NK-92 treated with Interleukin-12 subunit alpha and Interleukin-12 subunit beta, amount 100 ng/mL, for 24 hours (cell line): ENCODE measurements around the gene BORCS8.
"Not testable (repeated sequence)": the region's sequence is repeated elsewhere in the genome, so short reads cannot be mapped to it uniquely, and the experiment has no call there.

Experiments used
- DNase-seq: peaks from one replicate; lab custom pipeline; 2025; lab: John Stamatoyannopoulos, UW

The BORCS8 gene

DNA sequence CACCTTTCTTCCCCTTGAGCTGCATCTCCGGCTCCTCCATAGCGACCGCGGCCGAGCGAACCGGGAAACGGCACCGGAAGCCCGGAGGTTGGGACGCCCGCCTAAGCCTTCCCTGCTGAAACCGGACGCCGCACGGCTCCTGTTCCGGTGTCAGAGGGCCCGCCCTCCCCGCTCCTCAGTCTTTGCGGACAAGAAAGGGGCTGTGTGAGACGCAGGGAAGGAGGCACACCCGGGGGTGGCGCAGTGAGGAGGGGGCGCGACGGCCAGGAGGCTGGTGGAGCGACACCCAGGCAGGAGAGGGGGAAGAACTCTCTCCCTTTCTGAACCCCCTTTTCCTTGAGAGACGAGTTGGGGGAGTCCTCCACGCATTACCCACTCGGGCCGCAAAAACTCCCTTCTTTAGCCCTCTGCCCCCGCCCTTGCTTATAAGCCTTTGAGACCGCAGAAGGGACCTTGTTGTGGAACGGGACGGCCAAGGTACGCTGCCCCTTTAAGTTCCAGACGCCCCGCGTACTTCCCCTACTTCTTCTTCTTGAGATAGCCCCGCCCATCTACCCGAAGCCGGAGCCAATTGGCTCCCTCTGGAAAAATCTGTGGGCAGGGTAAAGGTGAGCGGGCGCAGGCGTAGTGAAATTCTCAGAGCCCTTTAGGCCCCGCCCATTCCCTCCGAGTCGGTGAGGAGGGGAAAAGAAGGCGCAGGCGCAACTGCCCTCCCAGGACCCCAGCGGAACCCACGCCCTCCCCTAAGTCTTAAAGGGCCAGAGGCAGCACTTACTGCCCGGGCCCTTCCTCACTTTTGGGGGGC, at the start of gene BORCS8, which contains the start of gene RFXANK:
Gene BORCS8, minus strand, starts transcription at position 75 of the 805 bp plus-strand sequence. Its CDS starts 35 bp downstream, at position 40.
Gene RFXANK, plus strand, starts transcription at position 181 of the 805 bp plus-strand sequence. CDS start 1,689 bp downstream, outside the sequence.
- DNase-seq = peak; percentile 99

DNA sequence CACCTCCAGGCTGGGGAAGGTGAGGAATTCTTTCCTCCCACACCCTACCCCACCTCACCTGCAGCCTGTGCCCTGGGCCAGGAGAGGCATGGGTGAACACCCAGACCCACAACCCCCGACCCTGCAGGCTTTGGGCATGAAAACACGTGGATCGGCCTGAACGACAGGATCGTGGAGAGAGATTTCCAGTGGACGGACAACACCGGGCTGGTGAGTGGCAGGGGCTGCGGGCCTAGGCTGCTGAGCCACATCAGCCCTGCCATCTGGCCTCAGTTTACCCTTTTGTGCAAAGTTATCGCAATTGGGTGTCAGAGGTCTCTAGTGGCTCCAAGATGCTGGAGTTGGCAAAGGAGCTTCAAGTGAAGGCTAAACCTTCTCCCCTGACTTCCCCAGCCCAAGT, 48.5 kb upstream of the BORCS8 start:
- no peak for DNase-seq

DNA sequence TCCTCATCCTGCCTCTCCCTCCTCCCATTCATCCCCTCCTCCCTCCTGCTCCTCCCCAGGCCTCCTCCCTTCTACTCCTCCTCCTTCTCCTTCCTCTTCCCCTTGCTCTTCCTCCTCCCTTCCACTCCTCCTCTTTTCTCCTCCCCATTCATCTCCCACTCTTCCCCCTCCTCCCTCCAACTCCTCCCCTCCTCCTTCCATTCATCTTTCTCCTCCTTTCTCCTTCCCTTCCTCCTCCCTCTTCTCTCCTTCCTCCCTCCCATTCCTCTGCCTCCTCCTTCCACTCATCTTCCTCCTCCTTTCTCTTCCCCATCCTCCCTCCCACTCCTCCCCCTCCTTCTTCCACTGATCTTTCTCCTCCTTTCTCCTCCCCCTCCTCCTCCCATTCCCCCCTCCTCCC, 47.7 kb upstream of the BORCS8 start:
- no peak for DNase-seq

DNA sequence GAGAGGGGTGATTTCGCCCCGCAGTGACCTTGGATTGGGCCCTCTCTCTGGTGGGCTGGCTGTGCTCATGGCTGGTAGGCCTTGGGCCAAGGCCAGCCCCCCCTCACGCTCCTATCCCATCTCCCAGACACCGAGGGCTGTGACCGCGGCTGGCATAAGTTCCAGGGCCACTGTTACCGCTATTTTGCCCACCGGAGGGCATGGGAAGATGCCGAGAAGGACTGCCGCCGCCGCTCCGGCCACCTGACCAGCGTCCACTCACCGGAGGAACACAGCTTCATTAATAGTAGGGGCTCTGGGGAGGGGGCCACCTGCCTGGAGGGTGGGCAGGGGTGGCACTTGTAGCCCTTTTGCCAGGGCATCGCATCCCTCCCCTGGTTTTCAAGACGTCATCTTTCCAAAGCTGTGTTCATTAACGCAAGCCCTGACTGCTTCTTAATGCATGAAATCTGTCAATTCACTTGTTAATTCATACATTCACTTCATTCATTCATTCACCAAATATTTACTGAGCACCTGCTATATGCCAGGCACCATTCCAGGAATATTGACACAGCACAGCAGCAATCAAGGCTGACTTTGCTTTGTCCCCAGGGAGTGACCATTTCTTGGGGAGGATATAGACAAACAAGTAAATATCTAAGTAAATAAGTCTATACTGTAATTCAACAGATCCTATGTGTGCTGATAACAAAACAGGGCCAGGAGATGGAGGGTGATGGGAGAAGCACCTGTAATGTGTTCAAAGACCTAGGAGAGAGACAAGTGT, 46.4 kb upstream of the BORCS8 start:
- no peak for DNase-seq

DNA sequence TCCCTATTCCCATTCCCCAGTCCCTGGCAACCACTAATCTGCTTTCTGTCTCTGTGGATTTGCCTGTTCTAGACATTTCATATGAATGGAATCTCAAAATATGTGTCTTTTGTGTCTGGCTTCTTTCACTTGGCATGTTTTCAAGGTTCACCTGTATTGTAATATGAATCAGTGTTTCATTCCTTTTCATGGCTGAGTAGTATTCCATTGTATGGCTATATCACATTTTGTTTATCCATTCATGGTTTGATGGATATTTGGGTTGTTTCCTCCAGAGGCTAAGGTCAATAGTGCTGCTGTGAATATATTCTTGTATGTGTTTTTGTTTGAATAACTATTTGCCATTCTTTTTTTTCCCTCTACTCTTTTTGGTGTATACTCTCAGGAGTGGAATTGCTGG, 44.2 kb upstream of the BORCS8 start:
- no peak for DNase-seq

DNA sequence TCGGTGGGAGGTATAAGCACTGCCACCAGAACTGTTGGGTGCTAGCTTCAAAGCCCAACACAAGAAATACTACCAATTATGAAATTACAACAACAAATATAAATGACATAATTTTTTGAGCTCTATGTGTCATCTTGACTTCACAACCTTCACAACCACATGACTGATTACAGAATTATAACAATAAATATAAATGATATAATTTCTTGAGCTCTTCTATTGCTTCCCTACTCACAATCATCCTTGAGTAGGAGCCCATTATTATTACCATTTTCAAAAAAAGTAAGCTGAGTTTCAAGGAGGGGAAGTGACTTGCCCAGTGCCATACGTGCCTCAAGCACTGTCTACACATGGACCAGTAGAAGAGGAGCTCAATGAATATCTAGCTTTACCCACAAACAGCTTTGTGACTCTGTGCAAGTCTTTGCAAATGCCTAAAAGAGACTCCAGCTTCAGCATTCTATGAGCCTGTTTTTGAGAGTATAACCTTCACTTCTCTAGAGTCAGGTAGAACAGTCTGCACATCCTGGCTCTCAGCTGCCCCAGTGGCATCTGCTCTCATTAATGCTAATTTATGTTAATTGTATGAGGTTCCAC, 42.4 kb upstream of the BORCS8 start:
- DNase-seq = no peak

DNA sequence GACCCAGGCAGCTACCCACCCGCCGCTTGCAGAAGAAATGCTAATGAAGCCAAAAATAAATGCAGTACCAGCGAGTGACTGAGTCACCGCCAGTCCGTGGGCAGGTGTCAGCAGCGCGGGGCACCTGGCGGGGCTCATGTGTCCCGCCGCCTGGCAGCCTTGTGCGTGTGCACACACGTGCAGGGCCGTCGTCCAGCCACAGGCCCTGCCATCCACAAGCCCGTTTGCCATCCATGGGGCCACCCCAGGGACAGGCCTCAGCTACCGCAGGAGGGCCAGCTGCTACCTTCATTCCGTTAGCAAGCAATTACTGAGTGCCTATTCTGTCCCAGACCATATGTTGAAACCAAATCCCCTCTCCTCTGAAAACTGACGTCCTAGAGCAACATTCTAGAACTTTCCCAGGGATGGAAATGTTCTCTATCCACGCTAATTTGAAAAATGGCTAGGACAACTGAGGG, 40.3 kb upstream of the BORCS8 start:
- DNase-seq = no peak

DNA sequence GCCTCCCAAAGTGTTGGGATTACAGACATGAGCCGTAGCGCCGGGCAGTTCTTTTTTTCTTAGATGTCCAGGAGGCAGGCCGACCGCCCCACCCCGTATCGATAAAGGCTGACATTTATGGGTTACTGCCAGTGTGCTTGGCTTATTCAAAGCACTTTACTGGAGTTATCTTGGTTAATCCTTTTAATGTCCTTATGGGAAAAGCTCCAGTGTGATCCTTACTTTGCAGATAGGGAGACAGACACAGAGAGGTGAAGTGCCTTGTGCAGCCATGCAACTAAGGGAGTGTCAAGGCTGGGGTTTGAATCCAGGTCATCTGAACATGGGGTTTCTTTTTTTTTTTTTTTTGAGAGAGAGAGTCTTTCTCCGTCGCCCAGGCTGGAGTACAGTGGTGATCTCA, 39.0 kb upstream of the BORCS8 start:
- no peak for DNase-seq

DNA sequence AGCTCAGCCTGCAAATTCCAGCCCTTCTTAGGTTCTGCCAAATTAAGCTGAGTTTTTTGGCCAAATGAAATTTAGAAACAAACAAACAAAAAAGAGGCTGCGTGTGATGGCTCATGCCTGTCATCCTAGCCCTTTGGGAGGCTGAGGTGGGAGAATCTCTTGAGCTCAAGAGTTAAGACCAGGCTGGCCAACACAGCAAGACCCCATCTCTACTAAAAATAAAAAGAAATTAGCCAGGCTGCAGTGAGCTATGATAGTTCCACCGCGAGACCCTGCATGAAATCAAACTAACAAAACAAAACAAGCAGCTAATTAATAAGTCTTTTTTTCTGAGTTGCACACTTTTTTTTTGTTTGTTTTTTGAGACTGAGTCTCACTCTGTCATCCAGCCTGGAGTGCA, 37.7 kb upstream of the BORCS8 start:
- DNase-seq = no peak

DNA sequence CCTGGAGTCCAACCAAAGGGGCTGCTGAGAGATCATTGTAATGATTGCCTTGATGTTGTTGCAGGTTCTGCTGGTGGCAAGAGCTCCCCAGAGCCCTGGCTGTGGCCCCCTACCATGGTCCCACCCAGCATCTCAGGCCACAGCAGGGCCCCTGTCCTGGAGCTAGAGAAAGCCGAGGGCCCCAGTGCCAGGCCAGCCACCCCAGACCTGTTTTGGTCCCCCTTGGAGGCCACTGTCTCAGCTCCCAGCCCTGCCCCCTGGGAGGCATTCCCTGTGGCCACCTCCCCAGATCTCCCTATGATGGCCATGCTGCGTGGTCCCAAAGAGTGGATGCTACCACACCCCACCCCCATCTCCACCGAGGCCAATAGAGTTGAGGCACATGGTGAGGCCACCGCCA, 35.3 kb upstream of the BORCS8 start:
- no peak for DNase-seq

DNA sequence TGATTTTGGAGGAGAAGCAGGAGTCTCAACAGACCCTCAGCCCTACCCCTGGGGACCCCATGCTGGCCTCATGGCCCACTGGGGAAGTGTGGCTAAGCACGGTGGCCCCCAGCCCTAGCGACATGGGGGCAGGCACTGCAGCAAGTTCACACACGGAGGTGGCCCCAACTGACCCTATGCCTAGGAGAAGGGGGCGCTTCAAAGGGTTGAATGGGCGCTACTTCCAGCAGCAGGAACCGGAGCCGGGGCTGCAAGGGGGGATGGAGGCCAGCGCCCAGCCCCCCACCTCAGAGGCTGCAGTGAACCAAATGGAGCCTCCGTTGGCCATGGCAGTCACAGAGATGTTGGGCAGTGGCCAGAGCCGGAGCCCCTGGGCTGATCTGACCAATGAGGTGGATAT, 34.7 kb upstream of the BORCS8 start:
- no peak for DNase-seq

DNA sequence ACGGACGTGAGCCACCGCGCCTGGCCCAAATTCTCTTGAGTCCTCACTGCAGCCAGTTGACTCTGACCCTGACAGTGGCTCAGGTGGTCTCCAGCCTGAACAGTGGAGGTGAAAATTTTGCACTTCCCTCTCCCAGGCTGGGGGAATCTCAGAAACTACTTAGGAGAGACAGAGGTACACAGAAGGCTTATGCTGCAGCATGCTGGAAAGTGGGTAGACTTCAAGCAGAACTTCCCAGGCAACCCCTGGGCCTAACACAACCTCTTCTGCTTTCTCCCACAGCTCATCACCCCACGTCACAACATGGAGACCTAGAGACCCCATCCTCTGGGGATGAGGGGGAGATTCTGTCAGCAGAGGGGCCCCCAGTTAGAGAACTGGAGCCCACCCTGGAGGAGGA, 34.3 kb upstream of the BORCS8 start:
- no peak for DNase-seq

DNA sequence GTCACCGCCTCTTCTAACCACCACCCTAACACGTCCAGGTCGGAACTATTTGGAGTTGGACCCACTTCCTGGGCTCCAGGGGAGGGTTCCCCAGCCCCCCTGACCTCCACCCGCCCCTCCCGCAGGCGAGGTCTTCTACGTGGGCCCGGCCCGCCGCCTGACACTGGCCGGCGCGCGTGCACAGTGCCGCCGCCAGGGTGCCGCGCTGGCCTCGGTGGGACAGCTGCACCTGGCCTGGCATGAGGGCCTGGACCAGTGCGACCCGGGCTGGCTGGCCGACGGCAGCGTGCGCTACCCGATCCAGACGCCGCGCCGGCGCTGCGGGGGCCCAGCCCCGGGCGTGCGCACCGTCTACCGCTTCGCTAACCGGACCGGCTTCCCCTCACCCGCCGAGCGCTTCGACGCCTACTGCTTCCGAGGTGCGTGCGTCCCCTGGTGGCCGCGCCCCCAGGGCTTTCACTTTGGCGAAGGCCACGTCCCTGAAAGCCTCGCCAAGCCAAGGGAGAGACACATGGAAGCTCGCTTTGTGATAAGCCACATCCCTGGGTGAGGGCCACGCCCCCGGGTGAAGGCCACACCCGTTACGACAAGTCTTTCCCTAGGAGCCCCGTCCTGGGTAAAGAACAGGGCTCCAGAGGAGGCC, 33.0 kb upstream of the BORCS8 start:
- no peak for DNase-seq

DNA sequence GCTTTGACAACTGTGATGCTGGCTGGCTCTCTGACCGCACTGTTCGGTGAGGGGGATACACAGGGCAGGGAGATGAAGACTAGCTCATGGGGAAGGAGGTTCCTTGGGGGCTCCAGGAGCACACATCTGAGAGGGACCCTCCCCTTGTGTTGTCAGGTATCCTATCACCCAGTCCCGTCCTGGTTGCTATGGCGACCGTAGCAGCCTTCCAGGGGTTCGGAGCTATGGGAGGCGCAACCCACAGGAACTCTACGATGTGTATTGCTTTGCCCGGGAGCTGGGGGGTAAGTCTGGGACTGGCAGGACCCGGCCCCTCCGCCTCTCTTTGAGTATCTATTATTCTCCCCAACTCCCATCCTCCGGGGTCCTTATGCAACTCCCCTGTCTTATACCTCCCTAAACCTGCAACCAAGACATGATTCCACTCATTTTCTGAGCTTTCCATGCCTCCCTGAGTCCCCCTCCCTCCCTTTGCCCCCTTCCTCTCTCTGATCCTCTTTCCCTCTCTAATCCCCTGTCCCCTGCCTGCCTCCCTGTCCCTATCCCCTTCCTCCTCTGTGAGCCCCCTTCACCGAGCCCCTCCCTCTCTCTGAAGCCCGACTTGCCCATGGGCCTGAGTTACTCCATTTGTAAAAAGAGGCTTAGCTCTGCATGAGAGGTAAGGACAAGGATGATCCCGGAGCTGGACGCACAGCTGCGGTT, 32.3 kb upstream of the BORCS8 start:
- no peak for DNase-seq

DNA sequence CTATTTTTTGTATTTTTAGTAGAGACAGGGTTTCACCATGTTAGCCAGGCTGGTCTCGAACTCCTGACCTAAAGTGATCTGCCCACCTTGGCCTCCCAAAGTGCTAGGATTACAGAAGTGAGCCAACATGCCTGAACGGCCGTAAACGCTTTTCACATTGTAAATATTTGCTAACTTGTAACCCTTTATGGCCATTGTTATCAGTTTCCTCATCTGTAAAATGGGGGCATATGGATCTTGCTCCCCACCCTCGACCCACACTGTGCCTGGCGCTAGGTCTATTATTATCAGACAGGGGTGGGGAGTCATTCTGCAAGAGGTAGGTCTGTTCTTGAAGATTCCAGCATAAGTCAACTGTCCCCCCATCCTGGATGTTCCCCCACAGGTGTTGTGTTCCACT, 31.7 kb upstream of the BORCS8 start:
- DNase-seq = no peak

DNA sequence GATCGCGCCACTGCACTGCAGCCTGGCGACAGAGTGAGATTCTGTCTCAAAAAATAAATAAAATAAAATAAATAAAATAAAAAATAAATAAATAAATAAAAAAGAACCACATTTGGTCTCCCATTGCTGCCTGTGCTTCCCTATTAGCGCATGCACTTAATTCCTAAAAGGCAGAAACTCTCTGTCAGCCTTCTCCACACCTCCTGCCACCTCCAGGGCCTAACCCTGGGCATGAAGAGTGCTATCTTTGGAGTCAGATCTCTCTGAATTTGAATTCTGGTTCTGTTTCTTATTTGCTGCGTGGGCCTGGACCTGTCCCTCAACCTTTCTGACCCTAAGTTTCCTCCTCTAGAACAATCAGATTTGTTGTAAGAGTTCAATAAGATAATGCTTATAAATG, 31.1 kb upstream of the BORCS8 start:
- DNase-seq = no peak

DNA sequence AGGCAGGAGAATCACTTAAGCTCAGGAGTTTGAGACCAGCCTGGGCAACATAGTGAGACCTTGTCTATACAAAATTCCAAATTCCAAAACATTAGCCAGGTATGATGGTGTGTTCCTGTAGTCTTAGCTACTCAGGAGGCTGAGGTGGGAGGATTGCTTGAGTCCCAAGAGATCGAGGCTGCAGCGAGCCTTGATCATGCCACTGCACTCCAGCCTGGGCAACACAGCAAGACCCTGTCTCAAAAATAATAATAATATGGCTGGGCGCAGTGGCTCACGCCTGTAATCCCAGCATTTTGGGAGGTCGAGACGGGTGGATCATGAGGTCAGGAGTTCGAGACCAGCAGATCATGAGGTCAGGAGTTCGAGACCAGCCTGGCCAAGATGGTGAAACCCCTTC, 29.0 kb upstream of the BORCS8 start:
- DNase-seq = not testable (repeated sequence)

DNA sequence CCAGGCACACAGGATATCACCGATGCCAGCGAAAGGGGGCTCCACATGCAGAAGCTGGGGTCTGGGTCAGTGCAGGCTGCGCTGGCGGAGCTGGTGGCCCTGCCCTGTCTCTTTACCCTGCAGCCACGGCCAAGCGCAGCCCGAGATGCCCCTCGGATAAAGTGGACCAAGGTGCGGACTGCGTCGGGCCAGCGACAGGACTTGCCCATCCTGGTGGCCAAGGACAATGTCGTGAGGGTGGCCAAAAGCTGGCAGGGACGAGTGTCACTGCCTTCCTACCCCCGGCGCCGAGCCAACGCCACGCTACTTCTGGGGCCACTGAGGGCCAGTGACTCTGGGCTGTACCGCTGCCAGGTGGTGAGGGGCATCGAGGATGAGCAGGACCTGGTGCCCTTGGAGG, 27.0 kb upstream of the BORCS8 start:
- DNase-seq = no peak

DNA sequence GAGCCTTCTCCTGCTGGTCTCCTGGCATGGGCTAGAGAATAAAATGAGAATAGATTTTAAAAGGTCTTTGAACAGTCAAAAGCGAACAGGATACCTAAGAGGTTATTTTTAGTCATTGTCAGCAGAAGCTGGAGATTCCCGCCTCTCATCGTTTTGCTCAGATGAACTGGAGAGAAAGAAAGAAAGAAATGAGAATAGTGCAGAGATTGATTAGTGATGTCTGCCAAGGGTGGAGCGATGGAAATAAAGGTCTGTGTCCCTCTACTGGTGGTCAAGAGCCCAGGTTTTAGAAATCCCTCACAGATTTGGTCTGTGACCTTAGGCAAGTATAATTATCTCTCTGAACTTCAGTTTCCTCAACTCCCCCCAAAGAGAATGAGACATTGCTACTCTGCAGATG, 25.1 kb upstream of the BORCS8 start:
- DNase-seq = no peak

DNA sequence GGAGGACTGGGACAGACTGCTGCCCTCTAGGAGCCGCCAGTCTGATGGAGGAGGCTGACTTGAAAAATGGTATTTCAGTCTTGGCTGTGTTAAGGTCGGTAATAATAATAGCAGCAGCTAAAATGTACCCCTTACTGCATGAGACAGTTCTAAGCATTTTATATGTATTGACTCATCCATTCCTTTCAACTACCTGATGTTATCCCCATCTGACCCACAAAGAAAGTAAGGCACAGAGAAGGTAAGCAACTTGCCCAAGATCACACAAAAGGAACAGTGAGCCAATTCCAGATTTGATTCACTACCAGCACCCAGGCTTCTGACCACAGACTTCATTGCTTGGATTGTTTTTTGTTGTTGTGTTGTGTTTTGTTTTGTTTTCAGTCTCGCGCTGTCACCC, 23.8 kb upstream of the BORCS8 start:
- DNase-seq = no peak

DNA sequence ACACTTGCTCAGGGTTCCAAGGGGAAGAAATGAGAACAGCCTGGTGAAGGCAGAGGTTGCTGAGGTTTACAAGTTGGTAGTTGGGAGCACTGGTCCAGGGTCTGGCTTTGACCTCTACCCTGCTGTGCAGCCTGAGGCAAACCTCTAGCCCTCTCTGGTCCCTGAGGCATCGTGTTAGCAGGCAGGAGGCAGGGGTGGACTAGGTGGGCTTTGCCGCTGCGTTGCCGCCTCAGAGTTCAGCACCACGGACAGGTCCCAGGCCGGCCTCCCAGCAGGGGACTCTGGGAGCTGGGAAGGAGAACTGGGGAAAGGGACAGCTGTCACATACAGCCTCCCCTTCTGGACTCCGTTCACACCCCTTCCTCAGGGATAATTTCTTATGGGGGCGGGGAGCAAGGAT, 22.9 kb upstream of the BORCS8 start:
- DNase-seq = no peak

DNA sequence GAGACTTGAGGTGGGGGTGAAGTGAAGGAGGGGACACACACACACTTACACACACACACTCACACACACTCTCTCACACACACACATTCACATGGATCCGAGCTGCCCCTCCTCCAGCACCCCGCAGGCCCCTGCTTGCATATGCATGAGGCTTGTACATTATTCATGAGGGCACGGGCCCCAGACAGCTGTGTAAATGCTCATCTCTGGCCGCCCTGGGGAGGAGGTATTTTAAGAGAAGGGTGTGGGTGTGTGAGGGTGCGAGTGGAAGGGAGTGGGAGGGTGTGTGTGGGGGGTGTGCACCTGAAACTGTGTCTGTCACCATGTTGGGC, 22.2 kb upstream of the BORCS8 start:
- no peak for DNase-seq
